CD8-positive, alpha-beta memory T cell (primary cell): ENCODE results near the gene NANOS2. TPM values are rescaled to one million over a fixed set of nuclear protein-coding genes. Genes with fewer than 3 reads are reported as not detected.

ENCODE experiments used
- CTCF ChIA-PET: fragments of 350-600 bp; sonication (Branson Sonifier 250); formaldehyde crosslinking; loops from one replicate; lab custom pipeline; 2021; ENCODE audit warnings: antibody characterized with exemption; lab: Charles Lee
- POLR2A ChIA-PET: fragments of 350-600 bp; sonication (Branson Sonifier 250); formaldehyde crosslinking; loops from one replicate; lab custom pipeline; 2021; ENCODE audit warnings: antibody characterized with exemption; lab: Charles Lee
- DNase-seq, 5 donors: peaks; one replicate each; pipeline versions ENCODE4 v3.0.0 to v3.0.0-alpha.2; 2020 to 2022; ENCODE audit warnings: mixed read lengths in 1 of 5
- H3K27ac ChIP-seq: one replicate; pipeline ENCODE4 v1.7.0; 2013; ENCODE audit warnings: low read depth, mild to moderate bottlenecking, low read length, moderate library complexity
- H3K27me3 ChIP-seq: 2 replicates; pipeline ENCODE4 v1.7.0; 2013; ENCODE audit warnings: low read length, mild to moderate bottlenecking; ENCODE audit not compliant: insufficient read depth, poor library complexity, severe bottlenecking
- H3K36me3 ChIP-seq: 2 replicates; pipeline ENCODE4 v1.7.0; 2013; ENCODE audit warnings: mild to moderate bottlenecking, low read length, moderate library complexity; ENCODE audit not compliant: insufficient read depth
- H3K4me1 ChIP-seq: 2 replicates; pipeline ENCODE4 v1.7.0; 2013; ENCODE audit warnings: mild to moderate bottlenecking, low read length, moderate library complexity; ENCODE audit not compliant: insufficient read depth
- H3K4me3 ChIP-seq: 2 replicates; pipeline ENCODE4 v1.7.0; 2013; ENCODE audit warnings: mild to moderate bottlenecking, low read length
- H3K9me3 ChIP-seq: 2 replicates; pipeline ENCODE4 v1.7.0; 2013; ENCODE audit warnings: mild to moderate bottlenecking, low read length
- H3K27ac Mint-ChIP-seq, 8 donors: one replicate each; pipeline ENCODE4 v1.8.0; 2020 to 2021; ENCODE audit warnings: mixed read lengths in 8 of 8, mild to moderate bottlenecking in 6 of 8, inconsistent platforms in 3 of 8, moderate library complexity in 3 of 8
- H3K27me3 Mint-ChIP-seq, 2 donors: one replicate each; pipeline ENCODE4 v1.8.0; 2020 to 2021; ENCODE audit warnings: mixed read lengths in 2 of 2, mild to moderate bottlenecking in 1 of 2, moderate library complexity in 1 of 2
- H3K36me3 Mint-ChIP-seq, 3 donors: one replicate each; pipeline ENCODE4 v1.8.0; 2020 to 2021; ENCODE audit warnings: mixed read lengths in 3 of 3, inconsistent platforms in 1 of 3, mild to moderate bottlenecking in 1 of 3
- H3K4me1 Mint-ChIP-seq, 3 donors: one replicate each; pipeline ENCODE4 v1.8.0; 2020 to 2021; ENCODE audit warnings: mixed read lengths in 3 of 3, inconsistent platforms in 1 of 3, mild to moderate bottlenecking in 1 of 3
- H3K4me3 Mint-ChIP-seq, 7 donors: one replicate each; pipeline ENCODE4 v1.8.0; 2020 to 2021; ENCODE audit warnings: mixed read lengths in 7 of 7, mild to moderate bottlenecking in 6 of 7, moderate library complexity in 4 of 7, inconsistent platforms in 2 of 7
- H3K9me3 Mint-ChIP-seq, 5 donors: one replicate each; pipeline ENCODE4 v1.8.0; 2020 to 2022; ENCODE audit warnings: mixed read lengths in 5 of 5, mild to moderate bottlenecking in 3 of 5, moderate library complexity in 2 of 5, inconsistent platforms in 1 of 5
- polyA plus RNA-seq: library from polyadenylated mRNA; unstranded; fragments of 300-500 nt; fragmentation: Illumina TruSeq; gene quantifications from one replicate; pipeline ENCODE4 v1.2.3, GENCODE V29; 2021
- total RNA-seq, 2 experiments: library from RNA; stranded (reverse); gene quantifications; one replicate each; pipeline ENCODE4 v1.2.3, GENCODE V29; 2021

Gene NANOS2
- total RNA-seq (not detected), polyA plus RNA-seq (not detected)

DNA sequence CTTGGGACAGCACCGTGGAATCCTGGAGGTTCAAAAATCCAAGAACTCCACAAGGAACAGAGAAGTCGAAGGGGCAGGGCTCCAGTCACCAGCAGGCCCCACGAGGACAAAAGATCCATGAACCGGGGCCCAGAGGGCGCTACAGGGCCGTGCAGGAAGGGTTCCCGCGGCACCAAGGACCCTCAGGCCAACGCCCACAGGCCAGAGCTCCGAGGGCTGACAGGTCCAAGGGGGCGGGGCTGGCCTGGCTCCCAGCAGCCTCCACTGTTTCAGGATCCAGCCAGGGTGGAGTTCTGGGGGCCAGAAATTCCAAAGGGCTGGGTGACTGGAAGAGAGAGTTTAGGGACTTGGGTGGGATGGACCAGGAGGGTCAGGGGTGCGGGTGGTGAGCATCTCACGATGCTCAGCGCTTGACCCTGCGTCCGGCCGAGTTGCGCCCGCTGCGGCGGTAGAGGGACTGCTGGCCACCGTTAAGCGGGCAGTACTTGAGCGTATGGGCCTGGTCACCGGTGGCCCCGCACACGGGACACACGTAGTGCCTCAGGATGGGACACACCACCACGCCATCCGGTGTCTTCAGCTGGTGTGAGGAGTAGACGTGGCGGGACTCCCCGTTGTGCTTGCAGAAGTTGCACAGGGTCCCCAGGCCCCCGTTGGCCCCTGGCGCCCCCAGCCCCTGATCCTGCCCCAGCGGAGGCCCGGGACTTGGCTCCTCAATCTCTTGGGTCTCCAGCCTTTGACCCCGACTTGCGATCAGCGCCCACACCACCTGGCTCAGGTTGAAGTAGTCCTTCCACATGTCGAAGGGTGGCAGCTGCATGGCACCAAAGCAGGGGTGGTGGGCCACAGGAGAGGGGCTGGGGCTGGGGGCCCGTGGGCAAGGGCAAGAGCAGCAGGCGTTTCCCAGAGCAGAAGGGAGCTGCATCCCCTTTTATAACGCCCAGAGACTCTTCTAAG, at the start of gene NANOS2:
NANOS2 (minus strand) TSS at position 905 of the 957 bp plus-strand sequence; CDS start at position 820, 85 bp downstream.
- DNase-seq: no peak
- H3K36me3 ChIP-seq: no peaks in the 10 kb centered on the region
- H3K4me3 ChIP-seq: no peak within 1 kb of the TSS
- H3K9me3 Mint-ChIP-seq: peaks cover 0 to 2% (median 0%) of the 10 kb centered on the region in 5 donors
- ChIA-PET CTCF (no interaction called here), POLR2A (no interaction called here)
- H3K4me1 ChIP-seq: no peaks in the 10 kb centered on the region
- peaks cover 14 to 50% of the 10 kb centered on the region in 2 donors for H3K27me3 Mint-ChIP-seq
- peak within 1 kb of the TSS in 1 of 8 donors; percentile 26 for H3K27ac Mint-ChIP-seq
- no peaks in the 10 kb centered on the region for H3K9me3 ChIP-seq
- H3K36me3 Mint-ChIP-seq: peaks cover 0 to 3% (median 0%) of the 10 kb centered on the region in 3 donors
- H3K27ac ChIP-seq: no peak within 1 kb of the TSS
- H3K4me1 Mint-ChIP-seq: no peaks in the 10 kb centered on the region
- no peaks in the 10 kb centered on the region for H3K27me3 ChIP-seq
- peak within 1 kb of the TSS in 1 of 7 donors; percentile 63 for H3K4me3 Mint-ChIP-seq

DNA sequence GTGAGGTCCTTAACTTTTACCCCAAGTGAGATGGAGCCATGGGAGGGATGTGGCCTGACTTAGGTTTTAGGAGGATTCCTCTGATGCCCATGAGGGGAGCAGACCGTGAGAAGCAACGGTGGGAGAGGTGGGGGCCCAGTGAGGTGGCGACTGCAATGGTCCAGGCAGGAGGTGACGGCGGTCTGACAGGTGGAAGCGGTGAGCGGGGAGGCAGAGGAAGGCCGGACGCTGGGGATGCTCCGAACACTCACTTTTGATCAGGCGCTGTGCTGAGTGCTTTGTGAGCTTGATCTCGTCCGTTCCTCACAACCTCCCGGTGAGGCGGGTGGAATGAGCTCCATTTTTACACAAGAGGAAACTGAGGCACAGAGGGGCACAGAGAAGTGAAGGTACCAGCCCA, 47.4 kb upstream of the NANOS2 start:
- no peaks in the 10 kb centered on the region for H3K36me3 ChIP-seq
- no peaks in the 10 kb centered on the region for H3K4me1 ChIP-seq
- CTCF ChIA-PET: no interaction called here
- POLR2A ChIA-PET: no interaction called here
- peaks cover 6% of the 10 kb centered on the region for H3K27me3 ChIP-seq
- H3K36me3 Mint-ChIP-seq: peaks cover 0 to 5% (median 4%) of the 10 kb centered on the region in 3 donors
- H3K27me3 Mint-ChIP-seq: peaks cover 27 to 73% of the 10 kb centered on the region in 2 donors
- no peak overlapping the region for H3K4me3 ChIP-seq
- no peak for DNase-seq
- H3K9me3 Mint-ChIP-seq: no peaks in the 10 kb centered on the region
- no peak overlapping the region for H3K4me3 Mint-ChIP-seq
- no peak overlapping the region for H3K27ac Mint-ChIP-seq
- no peak overlapping the region for H3K27ac ChIP-seq
- H3K9me3 ChIP-seq: no peaks in the 10 kb centered on the region
- H3K4me1 Mint-ChIP-seq: no peaks in the 10 kb centered on the region

DNA sequence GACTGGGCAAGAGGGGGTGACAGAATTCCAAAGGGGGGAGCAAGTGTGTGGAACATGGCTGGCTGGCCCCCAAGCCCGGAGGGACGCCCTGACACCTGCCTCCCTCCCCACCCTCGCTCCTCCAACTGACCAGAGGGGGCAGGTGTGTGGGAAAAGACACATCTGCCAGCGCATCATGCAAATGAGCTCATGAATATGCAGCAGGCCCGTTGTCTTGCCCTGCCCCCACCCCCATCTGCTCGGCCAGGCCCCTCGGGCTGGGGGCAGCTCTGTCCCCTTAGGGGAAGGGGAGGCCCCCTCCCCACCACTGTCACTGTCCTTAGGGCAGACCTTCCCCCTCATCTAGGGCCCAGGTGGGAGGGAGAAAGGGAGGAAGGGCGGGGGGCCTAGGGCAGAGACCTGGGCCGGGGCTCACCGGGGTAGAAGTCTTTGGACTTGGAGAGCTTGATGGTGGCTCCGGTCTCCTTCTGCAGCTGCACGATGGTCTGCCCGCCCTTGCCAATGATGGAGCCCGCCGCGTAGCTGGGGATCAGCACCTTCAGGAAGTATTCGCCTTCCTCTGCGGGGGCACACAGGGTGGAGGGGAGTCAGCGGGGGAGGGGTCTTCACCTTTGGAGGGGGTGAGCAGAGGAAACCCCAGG, 46.1 kb upstream of the NANOS2 start:
- H3K9me3 Mint-ChIP-seq: no peaks in the 10 kb centered on the region
- POLR2A ChIA-PET: no interaction called here
- DNase-seq: no peak
- H3K4me3 Mint-ChIP-seq: no peak overlapping the region
- CTCF ChIA-PET: no interaction called here
- Histone ChIP-seq H3K27me3 (peaks cover 6% of the 10 kb centered on the region), H3K4me1 (no peaks in the 10 kb centered on the region), H3K27ac (no peak overlapping the region), H3K4me3 (no peak overlapping the region), H3K9me3 (no peaks in the 10 kb centered on the region), H3K36me3 (no peaks in the 10 kb centered on the region)
- H3K27ac Mint-ChIP-seq: no peak overlapping the region
- H3K27me3 Mint-ChIP-seq: peaks cover 31 to 70% of the 10 kb centered on the region in 2 donors
- H3K36me3 Mint-ChIP-seq: peaks cover 0 to 5% (median 4%) of the 10 kb centered on the region in 3 donors
- H3K4me1 Mint-ChIP-seq: no peaks in the 10 kb centered on the region

DNA sequence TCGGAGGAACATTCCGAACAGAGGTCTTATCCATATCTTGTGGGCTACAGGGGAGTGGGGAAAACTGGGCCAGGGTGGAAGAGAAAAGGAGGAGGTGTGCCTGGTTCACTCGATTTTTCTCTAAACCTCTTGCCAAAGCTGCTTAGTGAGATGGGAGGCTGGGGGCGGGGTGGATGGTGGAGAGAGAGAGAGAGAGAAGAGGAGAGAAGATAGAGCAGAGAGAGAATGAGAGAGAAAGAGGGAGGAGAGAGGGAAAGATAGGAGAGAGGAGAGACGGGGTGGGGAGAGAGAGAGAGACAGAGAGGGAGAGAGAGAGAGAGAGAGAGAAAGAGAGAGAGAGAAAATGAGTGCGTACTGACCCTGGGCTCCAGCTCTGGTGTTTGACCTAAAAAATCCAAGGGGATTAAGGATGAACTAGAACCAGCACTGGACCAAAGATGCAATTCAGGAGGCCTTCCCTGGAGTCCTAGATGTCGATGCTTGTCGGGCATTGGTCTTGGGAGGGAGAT, 45.0 kb upstream of the NANOS2 start:
- Histone ChIP-seq H3K9me3 (no peaks in the 10 kb centered on the region), H3K4me3 (no peak overlapping the region), H3K36me3 (no peaks in the 10 kb centered on the region), H3K27ac (no peak overlapping the region), H3K27me3 (peaks cover 6% of the 10 kb centered on the region), H3K4me1 (no peaks in the 10 kb centered on the region)
- peaks cover 40 to 69% of the 10 kb centered on the region in 2 donors for H3K27me3 Mint-ChIP-seq
- no peak overlapping the region for H3K27ac Mint-ChIP-seq
- peaks cover 0 to 13% (median 5%) of the 10 kb centered on the region in 3 donors for H3K36me3 Mint-ChIP-seq
- no peak for DNase-seq
- POLR2A ChIA-PET: no interaction called here
- no peaks in the 10 kb centered on the region for H3K4me1 Mint-ChIP-seq
- no peaks in the 10 kb centered on the region for H3K9me3 Mint-ChIP-seq
- CTCF ChIA-PET: no interaction called here
- no peak overlapping the region for H3K4me3 Mint-ChIP-seq

DNA sequence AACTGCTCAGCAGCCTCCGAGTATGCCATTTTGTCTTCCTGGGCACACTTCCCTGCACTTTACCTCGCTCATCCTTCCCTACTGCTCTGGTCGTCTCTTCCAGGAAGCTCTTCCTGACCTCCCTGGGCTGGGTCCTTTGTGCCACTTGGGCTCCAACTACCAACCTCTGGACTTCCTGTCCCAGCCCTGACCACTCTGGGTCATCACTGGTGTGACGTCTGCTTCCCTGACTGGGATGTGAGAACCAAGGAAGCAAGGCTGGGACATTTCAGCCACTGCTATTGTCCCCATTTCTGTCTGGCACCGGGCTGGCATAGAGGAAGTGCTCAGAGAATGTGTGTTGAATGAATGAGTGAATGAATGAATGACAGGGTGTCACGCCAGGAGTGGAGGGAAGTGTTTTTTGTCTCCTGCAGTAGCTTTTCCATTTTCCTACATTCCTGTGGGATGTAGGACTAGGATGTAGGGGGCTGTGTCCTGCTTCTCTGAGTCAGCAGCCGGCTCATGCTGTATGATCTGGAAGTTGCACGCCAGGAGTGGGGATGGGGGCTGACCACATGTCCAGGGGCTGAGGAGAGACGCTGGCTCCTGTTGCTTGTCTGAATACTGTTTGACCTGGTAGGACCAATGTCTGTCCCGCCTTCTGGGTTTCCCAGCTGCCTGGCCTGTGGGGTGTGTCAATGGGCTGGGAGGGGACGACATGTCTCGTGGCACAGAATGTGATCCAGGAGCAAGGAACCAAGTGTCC, 44.4 kb upstream of the NANOS2 start:
- ChIA-PET CTCF (no interaction called here), POLR2A (no interaction called here)
- Mint-ChIP-seq H3K9me3 (no peaks in the 10 kb centered on the region), H3K4me3 (no peak overlapping the region), H3K27ac (no peak overlapping the region), H3K27me3 (peaks cover 42 to 66% of the 10 kb centered on the region in 2 donors), H3K36me3 (peaks cover 0 to 13% (median 5%) of the 10 kb centered on the region in 3 donors), H3K4me1 (no peaks in the 10 kb centered on the region)
- no peak overlapping the region for H3K4me3 ChIP-seq
- H3K27ac ChIP-seq: no peak overlapping the region
- H3K4me1 ChIP-seq: no peaks in the 10 kb centered on the region
- H3K27me3 ChIP-seq: peaks cover 6% of the 10 kb centered on the region
- no peaks in the 10 kb centered on the region for H3K36me3 ChIP-seq
- DNase-seq: no peak
- H3K9me3 ChIP-seq: no peaks in the 10 kb centered on the region

DNA sequence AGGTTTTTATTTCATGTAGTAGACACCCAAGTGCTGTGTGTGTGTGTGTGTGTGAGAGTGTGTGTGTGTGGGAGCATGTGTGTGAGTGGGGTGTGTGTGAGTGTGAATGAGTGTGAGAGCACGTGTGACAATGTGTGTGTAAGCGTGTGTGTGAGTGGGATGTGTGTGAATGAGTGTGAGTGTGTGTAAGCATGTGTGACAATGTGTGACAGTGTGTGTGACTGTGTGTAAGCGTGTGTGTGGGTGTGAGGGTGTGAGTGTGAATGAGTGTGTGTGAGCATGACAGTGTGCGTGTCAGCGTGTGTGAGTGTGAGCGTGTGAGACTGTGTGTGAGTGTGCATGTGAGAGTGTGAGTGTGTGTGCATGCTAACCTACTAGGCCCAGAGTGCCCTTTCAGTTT, 43.7 kb upstream of the NANOS2 start:
- no peak overlapping the region for H3K27ac ChIP-seq
- Mint-ChIP-seq H3K27ac (no peak overlapping the region), H3K27me3 (peaks cover 46 to 62% of the 10 kb centered on the region in 2 donors), H3K36me3 (peaks cover 0 to 13% (median 5%) of the 10 kb centered on the region in 3 donors), H3K9me3 (peaks cover 0 to 2% (median 0%) of the 10 kb centered on the region in 5 donors), H3K4me1 (peaks cover under 1% of the 10 kb centered on the region in 3 donors), H3K4me3 (no peak overlapping the region)
- no peaks in the 10 kb centered on the region for H3K36me3 ChIP-seq
- H3K9me3 ChIP-seq: no peaks in the 10 kb centered on the region
- H3K27me3 ChIP-seq: peaks cover 7% of the 10 kb centered on the region
- ChIA-PET POLR2A (no interaction called here), CTCF (no interaction called here)
- H3K4me3 ChIP-seq: no peak overlapping the region
- peaks cover 1% of the 10 kb centered on the region for H3K4me1 ChIP-seq
- DNase-seq: no peak

DNA sequence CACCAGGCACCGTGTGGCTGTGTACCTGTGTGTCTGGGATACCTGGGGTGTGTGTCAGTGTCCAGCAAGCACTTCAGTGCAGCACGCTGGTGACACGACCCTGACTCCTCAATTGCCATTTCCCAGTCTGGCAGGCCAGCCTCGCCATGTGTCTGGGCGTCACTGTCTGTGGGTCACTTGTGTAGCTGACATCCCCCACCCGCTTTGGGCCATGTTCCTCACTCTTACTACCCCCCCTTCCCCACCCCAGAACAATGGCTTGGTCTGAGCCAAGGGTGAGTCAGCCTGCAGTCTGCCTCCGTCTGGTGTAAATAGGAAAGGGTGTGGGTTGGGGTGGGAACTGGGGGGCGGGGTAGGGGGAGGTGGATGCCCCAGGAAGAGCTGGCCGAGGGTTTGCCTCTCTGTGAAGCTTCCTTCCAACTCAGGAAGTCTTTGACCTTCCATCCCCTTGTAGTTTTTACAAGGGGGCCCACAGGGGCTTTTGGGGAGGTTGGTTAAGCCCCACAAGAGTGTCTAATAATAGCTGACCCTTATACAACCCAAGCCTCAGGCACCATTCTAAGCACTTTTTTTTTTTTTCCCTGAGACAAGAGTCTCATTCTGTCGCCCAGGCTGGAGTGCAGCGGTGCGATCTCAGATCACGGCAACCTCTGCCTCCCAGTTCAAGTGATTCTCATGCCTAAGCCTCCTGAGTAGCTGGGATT, 41.5 kb upstream of the NANOS2 start:
- H3K4me1 ChIP-seq: peaks cover 13% of the 10 kb centered on the region
- no peak overlapping the region for H3K4me3 ChIP-seq

More for the DNA sequence above, 41.5 kb upstream of the NANOS2 start:
- H3K27ac Mint-ChIP-seq: no peak overlapping the region
- ChIA-PET CTCF (no interaction called here), POLR2A (no interaction called here)
- Histone ChIP-seq H3K9me3 (no peaks in the 10 kb centered on the region), H3K27ac (no peak overlapping the region), H3K27me3 (peaks cover 20% of the 10 kb centered on the region), H3K36me3 (no peaks in the 10 kb centered on the region)
- peaks cover 50 to 57% of the 10 kb centered on the region in 2 donors for H3K27me3 Mint-ChIP-seq
- DNase-seq: no peak
- H3K4me3 Mint-ChIP-seq: no peak overlapping the region
- peaks cover 0 to 4% (median 2%) of the 10 kb centered on the region in 5 donors for H3K9me3 Mint-ChIP-seq
- peaks cover 0 to 9% (median 5%) of the 10 kb centered on the region in 3 donors for H3K36me3 Mint-ChIP-seq
- H3K4me1 Mint-ChIP-seq: peaks cover 4 to 13% (median 9%) of the 10 kb centered on the region in 3 donors
